Spinal cord (tissue), 10 donors: ENCODE results near the gene DGKI. TPM values are rescaled to one million over a fixed set of nuclear protein-coding genes. Genes with fewer than 3 reads are reported as not detected.

Experiments
- DNase-seq, 6 donors: peaks; one replicate each; pipeline versions ENCODE4 v3.0.0 to v3.0.0-alpha.2; 2013 to 2015; ENCODE audit warnings: low spot score in 6 of 6, low read depth in 4 of 6
- H3K27ac ChIP-seq: one replicate; pipeline ENCODE4 v1.5.1; 2013; ENCODE audit warnings: low read depth, low read length, control low read depth
- H3K27me3 ChIP-seq: one replicate; pipeline ENCODE4 v1.6.1; 2013; ENCODE audit warnings: low read length; ENCODE audit not compliant: control insufficient read depth, insufficient read depth
- H3K36me3 ChIP-seq: one replicate; pipeline ENCODE4 v1.6.1; 2013; ENCODE audit warnings: low read length; ENCODE audit not compliant: control insufficient read depth, insufficient read depth
- H3K4me1 ChIP-seq: one replicate; pipeline ENCODE4 v1.6.1; 2013; ENCODE audit warnings: low read length; ENCODE audit not compliant: control insufficient read depth, insufficient read depth
- H3K4me3 ChIP-seq: one replicate; pipeline ENCODE4 v1.5.1; 2013; ENCODE audit warnings: low read depth, low read length, control low read depth
- H3K9me3 ChIP-seq: one replicate; pipeline ENCODE4 v1.6.1; 2013; ENCODE audit warnings: low read length; ENCODE audit not compliant: control insufficient read depth, insufficient read depth
- WGBS: methylation state at CpG from one replicate; pipeline ENCODE4 v1.1.5; 2013; ENCODE audit warnings: missing lambda C conversion rate; ENCODE audit not compliant: insufficient coverage; 5-methylcytosine and 5-hydroxymethylcytosine counted together
- polyA plus RNA-seq, 2 donors: library from polyadenylated mRNA; unstranded; fragments of 120-200 nt; gene quantifications; one replicate each; pipeline ENCODE4 v1.2.1, GENCODE V29; 2013; ENCODE audit not compliant: insufficient read length in 2 of 2
- total RNA-seq, 2 donors: library from RNA; depleted of rRNA in 1 of 2; stranded (reverse); fragments of 120-200 nt in 1 of 2; fragments of >200 nt in 1 of 2; gene quantifications; one replicate each; pipeline versions ENCODE4 v1.2.3 to v1.2.4, GENCODE V29; 2013 to 2014
- donor health status: healthy.

Gene DGKI
- total and polyA plus RNA-seq, 4 donors: 12.4 to 75.0 (median 22.7) TPM

DNA sequence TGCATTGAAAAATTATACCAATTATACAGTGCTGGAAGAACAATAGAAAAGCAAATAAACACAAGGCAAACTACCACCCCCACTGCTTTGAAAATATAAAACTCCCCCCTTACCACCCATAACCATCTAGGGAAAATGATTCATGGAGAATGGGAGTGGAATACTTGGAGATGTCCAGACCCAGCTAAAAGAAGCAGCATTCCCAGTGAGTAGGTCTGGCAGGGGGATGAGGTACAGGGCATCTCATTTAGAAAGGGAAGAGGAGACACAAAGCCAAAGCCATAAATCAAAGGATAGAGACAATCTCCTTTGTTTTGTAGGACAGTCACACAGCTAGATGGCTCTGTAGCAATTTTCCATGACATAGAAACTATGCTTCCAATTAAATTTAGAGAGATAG is 36.0 kb upstream of the DGKI start:
- peaks cover 6% of the 10 kb centered on the region for H3K9me3 ChIP-seq

DNA sequence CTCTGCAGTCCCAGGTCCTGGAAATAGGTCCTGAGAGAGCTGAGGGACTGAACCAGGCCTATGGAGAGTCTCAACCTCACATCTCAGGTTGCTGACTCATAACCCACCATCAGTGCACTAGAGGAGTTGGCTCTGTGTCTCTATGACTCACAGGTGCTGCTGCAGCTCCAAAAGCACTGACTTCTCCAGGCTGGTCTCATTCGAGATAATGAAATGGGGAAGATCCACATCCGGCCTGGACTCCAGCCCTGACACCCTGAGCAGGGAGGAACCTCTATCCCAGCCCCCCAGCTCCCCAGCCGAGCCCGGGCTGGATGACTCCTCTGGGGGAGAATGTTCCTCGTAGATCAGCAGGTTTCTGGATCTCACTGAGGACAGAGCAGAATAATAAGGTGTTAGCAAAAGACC is 35.5 kb upstream of the DGKI start:
- DNase-seq: no peak
- Histone ChIP-seq H3K27me3 (no peaks in the 10 kb centered on the region), H3K9me3 (peaks cover 6% of the 10 kb centered on the region), H3K4me3 (no peak overlapping the region), H3K36me3 (peaks cover 36% of the 10 kb centered on the region), H3K4me1 (peaks cover 24% of the 10 kb centered on the region), H3K27ac (no peak overlapping the region)
- WGBS: 78% methylated on average over 4 of the region's 5 CpGs

More for the DNA sequence above, 36.0 kb upstream of the DGKI start:
- no peak for DNase-seq
- Histone ChIP-seq H3K36me3 (peaks cover 36% of the 10 kb centered on the region), H3K27me3 (no peaks in the 10 kb centered on the region), H3K4me1 (peaks cover 24% of the 10 kb centered on the region), H3K4me3 (no peak overlapping the region), H3K27ac (no peak overlapping the region)

DNA sequence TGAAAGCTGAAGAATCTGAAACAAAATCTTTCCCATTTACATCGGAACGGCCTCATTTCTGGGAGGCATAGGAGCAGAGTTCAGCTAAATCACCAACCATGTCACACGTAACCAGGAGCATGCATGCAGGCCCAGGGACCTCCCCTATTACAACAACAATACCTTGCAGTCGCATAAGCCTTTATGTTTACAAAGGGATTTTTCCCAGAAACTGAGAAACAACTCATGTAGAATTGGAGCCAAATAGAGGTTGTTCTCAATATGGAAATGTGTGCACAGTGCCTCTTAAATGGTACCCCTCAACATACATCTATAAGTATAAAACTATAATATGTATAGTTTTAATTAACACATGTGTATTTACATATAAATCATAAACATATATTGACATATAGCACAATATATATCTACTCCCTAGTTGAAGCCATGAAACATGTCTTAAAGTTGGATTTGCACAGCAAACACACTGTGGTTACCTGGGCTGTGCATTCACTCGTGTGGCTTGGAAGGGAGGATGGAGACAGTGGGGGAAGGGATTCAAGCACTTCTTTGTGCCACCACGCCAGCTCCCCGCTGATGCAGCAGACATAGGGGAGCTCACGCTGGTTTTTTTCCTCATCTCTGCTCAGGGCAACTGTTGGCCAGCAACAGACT is 35.0 kb upstream of the DGKI start:
- Histone ChIP-seq H3K27ac (no peak overlapping the region), H3K4me1 (peaks cover 26% of the 10 kb centered on the region), H3K9me3 (peaks cover 6% of the 10 kb centered on the region), H3K27me3 (no peaks in the 10 kb centered on the region), H3K36me3 (peaks cover 36% of the 10 kb centered on the region), H3K4me3 (no peak overlapping the region)
- no peak for DNase-seq
- WGBS: 97% methylated on average over 6 of the region's 8 CpGs

DNA sequence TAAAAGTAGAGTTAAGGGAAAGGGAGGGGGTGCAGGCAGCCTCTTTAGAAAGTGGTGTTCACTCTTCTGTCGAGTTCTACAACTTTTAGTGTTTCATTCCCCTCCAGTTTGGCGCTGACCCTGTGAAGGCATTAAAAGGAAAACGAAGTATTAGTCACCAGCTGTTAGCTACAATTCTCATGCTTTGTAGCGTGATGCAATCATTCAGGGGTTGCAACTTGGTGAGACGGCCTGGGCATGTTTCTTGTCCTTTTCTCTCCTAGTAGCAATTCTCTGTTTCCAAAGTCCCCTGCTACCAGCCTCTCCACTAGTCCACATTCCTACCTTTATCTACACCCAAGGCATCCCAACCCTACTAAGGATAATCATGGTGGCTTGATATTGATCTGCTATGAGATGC is 33.7 kb upstream of the DGKI start:
- Histone ChIP-seq H3K4me3 (no peak overlapping the region), H3K9me3 (peaks cover 6% of the 10 kb centered on the region), H3K36me3 (peaks cover 36% of the 10 kb centered on the region), H3K27me3 (no peaks in the 10 kb centered on the region), H3K4me1 (peaks cover 28% of the 10 kb centered on the region), H3K27ac (no peak overlapping the region)
- DNase-seq: no peak
- 80% methylated on average over 1 of the region's 5 CpGs for WGBS

DNA sequence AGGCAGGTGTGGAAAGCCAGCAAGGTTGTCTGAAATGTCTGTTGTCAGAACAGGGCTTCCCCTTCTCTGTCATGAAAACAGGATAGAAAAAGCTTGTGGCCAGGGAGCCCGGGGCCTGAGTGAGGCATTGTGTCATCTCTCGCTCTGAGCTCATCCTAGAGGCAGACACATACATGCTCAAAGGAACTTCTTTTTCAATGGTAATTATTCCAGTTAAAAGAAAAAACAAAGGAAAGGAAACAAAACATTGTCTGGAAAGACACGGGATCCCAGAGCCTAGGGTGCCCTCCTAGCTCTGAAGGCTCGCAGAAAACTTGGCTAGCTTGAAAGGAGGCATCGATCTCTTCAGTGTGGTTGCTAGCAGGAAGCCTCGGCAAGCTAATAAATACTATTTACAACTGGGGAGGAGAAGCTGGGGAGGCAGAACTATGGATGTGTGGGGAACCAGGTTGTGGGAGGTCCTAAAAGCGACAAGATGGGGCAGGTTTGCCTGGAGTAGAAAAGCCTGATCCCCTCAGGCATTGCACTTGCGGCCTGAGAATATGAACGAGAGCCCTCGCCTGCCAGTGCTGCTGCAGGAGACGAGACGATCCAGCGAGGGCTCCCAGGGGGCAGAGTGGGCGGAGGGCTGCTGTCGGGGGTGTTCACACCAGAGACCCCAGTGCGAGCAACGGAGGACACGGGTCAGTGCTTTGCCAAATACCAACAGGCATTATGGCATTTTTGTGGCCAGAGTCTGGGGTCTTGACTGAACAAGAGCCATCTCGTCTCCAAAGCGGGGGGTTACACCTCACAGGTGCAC is 32.8 kb upstream of the DGKI start:
- no peaks in the 10 kb centered on the region for H3K27me3 ChIP-seq
- no peak for DNase-seq
- WGBS: 56% methylated on average over 12 of the region's 20 CpGs
- H3K27ac ChIP-seq: peak overlapping the region; percentile 72
- peaks cover 25% of the 10 kb centered on the region for H3K4me1 ChIP-seq
- peaks cover 6% of the 10 kb centered on the region for H3K9me3 ChIP-seq
- H3K4me3 ChIP-seq: no peak overlapping the region
- peaks cover 28% of the 10 kb centered on the region for H3K36me3 ChIP-seq

DNA sequence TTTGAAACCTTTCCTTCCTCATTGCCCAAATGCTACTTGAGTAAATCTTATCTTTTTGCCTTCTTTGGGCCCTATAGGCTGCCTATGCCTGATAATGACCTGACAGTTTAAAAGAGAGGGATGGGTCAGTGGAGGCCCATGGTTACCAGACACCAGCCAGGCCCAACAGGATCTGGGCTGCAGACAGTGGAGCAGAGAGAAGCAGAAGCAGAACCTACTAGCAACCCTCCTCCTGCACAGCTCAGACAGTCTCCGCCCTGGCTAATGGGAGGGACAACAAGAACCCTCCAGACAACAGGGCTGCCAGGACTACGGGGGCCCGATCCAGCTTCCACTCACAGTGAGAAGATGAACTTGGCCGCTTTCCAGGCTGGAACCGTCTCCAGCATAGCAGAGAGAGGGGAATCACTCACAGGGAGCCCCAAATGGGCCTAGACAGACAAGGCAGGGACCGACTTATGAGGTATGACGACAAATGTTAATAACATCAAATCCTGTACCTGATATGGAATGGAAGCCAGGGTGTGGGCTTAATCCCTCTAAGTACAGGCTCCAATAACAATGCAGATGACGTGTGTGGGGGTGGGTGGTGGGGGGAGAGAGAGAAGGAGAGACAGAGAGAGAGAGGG is 31.7 kb upstream of the DGKI start:
- peaks cover 29% of the 10 kb centered on the region for H3K4me1 ChIP-seq

DNA sequence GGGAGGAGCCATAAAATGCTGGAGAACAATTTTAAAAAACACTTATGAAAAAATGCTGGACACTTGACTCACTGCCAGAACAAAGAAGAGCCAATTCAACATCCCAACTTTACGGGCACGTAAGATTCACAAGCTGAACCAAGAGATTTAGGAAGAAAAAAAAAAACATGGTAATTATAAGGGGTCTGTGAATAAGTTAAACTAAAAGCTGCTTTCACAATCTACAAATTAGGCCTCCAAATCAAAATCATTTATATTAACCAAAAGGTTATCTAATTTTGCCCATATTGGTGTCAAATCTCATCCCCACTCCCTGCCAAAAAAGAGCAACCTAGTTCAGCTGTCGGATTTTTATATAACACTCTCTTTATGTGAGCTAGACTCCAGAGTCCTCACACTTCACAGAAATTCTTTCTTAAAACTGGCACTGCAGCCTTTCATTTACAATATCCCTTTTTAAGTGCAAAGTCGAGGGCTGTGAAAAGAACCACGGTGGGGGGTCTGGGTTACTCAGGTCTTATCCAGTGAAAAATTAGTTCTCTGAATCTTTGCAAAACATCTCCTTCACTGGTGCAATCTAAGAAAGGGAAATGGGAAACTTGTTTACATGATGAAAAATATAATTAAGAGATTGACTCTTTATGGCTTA is 30.4 kb upstream of the DGKI start:
- WGBS: no CpG with 5 or more reads among the region's 5 CpGs
- H3K27me3 ChIP-seq: no peaks in the 10 kb centered on the region

More for the DNA sequence above, 31.7 kb upstream of the DGKI start:
- H3K27ac ChIP-seq: peak overlapping the region; percentile 72
- peaks cover 6% of the 10 kb centered on the region for H3K9me3 ChIP-seq
- peak in 1 of 6 donors; percentile 73 for DNase-seq
- no peak overlapping the region for H3K4me3 ChIP-seq
- H3K27me3 ChIP-seq: no peaks in the 10 kb centered on the region
- 64% methylated on average over 6 of the region's 8 CpGs for WGBS
- peaks cover 22% of the 10 kb centered on the region for H3K36me3 ChIP-seq

DNA sequence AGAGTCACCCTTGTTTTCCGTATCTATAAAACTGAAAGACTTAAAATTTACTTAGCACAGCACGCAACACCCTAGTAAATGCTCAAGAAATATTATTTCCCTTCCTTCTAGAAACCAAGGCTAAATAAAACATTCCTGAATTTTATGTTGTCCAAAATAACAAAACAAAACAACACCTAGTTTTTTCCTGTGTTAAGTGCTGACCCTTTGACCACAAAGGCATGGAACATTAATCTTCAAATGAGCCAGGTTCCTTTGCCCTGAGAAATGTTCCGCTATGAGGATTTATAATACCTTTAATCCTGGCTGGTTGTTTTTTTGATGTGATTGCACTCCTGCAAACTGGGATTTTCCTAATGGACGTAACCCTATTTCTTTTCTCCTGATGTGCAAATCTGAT is 29.0 kb upstream of the DGKI start:
- Histone ChIP-seq H3K9me3 (no peaks in the 10 kb centered on the region), H3K4me1 (peaks cover 29% of the 10 kb centered on the region), H3K4me3 (no peak overlapping the region), H3K36me3 (peaks cover 14% of the 10 kb centered on the region), H3K27ac (no peak overlapping the region), H3K27me3 (no peaks in the 10 kb centered on the region)
- no peak for DNase-seq
- 94% methylated on average over 2 of the region's 4 CpGs for WGBS

More for the DNA sequence above, 30.4 kb upstream of the DGKI start:
- Histone ChIP-seq H3K4me1 (peaks cover 29% of the 10 kb centered on the region), H3K27ac (peak overlapping the region; percentile 72), H3K9me3 (peaks cover 5% of the 10 kb centered on the region), H3K4me3 (no peak overlapping the region), H3K36me3 (peaks cover 17% of the 10 kb centered on the region)
- peak in 2 of 6 donors; percentile 35 to 56 for DNase-seq

DNA sequence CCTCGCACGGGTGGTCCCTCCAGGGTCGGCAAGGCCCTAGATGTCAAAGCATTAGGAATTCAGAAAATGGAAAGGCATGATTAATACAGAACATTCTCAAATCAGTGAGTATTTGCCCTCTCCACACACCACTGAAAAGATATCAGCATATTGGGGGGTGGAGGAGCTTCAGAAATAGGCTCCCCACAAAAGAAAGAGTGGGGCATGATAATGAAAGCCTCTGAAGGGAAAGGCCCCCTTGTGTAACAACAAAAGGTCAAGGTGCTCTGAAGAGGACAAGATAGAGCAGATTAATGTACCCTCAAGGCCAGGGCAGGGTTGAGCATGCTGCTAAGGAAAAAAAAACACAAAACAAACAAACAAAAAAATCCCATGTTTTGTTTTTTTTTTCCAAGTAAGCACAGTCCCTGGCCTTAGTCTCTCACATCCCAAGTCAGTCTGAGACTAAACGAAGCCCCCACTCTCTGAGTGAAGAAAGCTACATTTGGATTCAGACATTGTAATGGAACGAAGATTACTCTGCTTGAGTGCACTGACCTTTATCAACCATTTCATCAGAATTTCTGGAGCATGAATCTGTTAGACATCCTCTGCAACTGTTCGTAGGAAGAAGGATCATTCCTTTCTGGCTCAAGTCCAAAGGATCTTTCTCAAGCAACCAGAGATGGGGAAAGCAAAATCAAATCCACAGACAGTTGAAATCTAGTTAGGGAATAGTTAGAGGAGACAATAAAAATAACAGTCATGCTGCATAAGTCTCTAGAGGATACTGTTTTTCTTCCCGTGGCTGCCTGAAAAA is 27.4 kb upstream of the DGKI start:
- no peak overlapping the region for H3K27ac ChIP-seq
- 50% methylated on average over 1 of the region's 7 CpGs for WGBS
- peaks cover 4% of the 10 kb centered on the region for H3K36me3 ChIP-seq
- no peaks in the 10 kb centered on the region for H3K27me3 ChIP-seq
- H3K4me3 ChIP-seq: no peak overlapping the region
- H3K9me3 ChIP-seq: peaks cover 3% of the 10 kb centered on the region
- H3K4me1 ChIP-seq: peaks cover 18% of the 10 kb centered on the region
- DNase-seq: peak in 2 of 6 donors; percentile 29 to 75
